Measurements from ENCODE around the gene CFAP46. TPM values are rescaled to one million over a fixed set of nuclear protein-coding genes. Genes with fewer than 3 reads are reported as not detected.
"Not testable (repeated sequence)": the region's sequence is repeated elsewhere in the genome, so short reads cannot be mapped to it uniquely, and the experiment has no call there.

Gene CFAP46
- total RNA-seq, 1 donor from 2014 or later = 0.41 TPM

DNA sequence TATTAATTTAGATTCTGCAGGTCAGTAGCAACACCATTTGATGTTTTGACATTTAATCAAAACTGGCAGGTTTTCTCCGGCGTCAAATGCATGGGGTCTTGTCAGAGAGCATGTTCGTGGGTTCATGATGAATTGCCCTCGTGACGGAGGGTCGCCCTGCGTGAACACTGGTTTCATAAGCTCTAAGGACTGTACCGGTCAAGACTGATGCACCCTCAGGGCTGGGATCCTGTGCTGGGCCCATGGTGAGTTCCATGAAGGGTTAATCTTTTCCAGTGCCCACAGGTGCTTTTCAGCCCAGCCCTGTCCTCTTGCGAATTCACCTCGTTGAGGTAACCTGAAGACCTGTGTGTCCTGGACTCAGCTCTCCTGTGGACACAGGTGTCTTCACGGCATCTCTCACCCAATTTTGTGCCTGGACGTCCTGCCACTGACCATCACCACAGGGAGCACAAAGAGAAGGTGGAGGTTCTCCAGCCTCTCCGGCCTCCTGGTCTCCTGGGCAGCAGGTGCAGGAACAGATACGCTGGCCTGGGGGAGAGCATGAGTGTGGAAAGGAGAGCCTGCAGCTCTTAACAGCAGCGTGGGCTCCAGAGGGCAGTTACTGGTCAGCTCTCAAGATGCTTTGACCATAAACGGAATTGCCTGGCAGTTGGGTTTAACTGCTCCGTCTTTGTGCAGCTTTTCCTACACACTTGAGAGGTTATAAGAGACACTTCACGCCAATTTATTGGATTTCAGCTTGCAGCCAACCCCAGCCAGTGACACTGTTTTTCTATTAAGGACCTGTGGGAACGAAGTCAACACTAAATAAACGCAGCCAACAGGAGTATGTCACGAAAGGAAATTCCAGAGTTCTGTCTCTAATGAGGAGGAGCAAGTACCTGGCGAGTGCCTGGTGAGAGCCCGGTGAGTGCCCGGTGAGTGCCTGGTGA is 37.4 kb upstream of the CFAP46 start:
- no peak for DNase-seq

DNA sequence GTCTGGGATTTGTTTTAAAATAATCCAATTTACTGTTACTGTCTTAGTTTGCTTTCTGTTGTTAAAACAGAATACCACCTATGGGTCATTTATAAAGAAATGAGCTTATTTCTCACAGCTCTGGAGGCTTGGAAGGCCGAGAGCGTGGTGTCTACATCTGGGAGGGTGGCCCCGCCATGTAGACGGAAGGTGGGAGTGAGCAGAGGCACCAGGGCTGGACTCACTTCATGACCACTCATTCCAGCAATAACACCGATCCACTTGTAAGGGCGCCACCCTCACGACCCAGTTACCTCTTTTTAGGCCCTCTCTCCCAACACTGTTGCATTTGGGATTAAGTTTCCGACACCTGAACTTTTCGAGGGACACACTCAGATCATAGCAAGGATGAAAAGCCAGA is 36.2 kb upstream of the CFAP46 start:
- DNase-seq = no peak

DNA sequence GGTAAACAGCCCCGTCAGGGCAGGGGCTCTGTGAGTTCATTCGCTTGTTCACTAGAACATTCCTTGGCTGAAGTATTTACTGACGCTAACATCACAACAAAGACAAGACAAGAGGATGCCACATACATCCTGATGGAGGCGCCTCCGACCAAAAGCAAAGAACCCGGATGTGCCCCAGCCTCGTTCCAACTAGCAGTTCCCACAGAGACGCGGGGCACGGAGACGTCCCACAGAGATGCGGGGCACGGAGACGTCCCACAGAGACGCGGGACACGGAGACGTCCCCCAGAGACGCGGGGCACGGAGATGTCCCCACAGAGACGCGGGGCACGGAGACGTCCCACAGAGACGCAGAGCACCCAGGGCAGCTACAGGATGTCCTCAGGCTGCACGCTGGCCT is 35.4 kb upstream of the CFAP46 start:
- no peak for DNase-seq

DNA sequence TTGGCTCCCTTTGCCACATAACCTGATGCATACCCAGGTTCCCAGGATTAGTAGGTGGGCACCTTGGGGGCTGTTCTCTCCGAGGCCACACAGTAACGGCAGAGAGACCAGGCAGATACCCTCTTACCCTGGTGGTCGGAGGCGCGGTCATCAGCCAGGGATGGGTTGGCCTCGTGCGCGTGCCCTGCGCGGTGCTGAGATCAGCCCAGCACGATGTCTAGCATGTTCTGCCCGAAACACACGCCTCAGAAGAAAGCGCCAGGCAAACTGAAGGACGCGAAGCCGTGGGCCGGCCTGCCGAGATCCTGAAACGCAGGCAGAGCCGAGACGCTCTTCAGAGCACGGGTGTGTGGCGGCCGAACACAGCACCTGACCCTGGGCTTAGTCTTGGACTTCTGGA is 34.7 kb upstream of the CFAP46 start:
- DNase-seq = no peak

DNA sequence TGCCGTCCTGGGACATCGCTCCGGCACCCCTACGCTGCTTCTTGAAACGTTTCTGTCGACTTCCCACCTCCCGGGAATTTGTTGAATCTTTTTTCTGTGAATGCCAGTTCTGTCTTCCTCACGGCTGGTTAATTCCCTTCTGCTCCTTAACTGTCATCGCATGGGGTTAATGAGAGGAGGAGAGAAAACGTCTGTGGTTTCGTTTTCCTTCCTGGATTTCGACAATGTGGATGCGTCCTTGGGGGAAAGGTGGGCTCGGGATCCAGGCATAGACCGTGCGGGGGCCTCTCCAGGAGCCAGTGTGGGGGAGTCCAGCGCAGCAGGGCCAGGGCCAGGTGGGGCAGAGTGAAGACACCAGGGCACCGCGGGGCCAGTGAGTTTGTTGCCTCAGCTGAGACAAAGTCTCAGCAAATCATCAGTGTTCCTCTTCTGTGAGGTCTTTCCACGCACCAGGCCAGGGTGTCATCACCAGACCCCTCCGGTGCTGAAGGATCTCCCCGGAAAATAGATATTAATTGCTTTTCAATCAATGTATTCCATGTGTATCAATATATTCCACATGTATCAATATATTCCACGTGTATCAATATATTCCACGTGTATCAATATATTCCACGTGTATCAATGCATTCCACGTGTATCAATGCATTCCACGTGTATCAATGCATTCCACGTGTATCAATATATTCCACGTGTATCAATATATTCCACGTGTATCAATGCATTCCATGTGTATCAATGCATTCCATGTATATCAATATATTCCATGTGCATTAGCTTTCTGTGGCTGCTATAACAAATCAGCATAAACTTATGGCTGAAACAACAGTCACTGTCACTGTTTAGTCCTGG is 33.7 kb upstream of the CFAP46 start:
- DNase-seq = no peak

DNA sequence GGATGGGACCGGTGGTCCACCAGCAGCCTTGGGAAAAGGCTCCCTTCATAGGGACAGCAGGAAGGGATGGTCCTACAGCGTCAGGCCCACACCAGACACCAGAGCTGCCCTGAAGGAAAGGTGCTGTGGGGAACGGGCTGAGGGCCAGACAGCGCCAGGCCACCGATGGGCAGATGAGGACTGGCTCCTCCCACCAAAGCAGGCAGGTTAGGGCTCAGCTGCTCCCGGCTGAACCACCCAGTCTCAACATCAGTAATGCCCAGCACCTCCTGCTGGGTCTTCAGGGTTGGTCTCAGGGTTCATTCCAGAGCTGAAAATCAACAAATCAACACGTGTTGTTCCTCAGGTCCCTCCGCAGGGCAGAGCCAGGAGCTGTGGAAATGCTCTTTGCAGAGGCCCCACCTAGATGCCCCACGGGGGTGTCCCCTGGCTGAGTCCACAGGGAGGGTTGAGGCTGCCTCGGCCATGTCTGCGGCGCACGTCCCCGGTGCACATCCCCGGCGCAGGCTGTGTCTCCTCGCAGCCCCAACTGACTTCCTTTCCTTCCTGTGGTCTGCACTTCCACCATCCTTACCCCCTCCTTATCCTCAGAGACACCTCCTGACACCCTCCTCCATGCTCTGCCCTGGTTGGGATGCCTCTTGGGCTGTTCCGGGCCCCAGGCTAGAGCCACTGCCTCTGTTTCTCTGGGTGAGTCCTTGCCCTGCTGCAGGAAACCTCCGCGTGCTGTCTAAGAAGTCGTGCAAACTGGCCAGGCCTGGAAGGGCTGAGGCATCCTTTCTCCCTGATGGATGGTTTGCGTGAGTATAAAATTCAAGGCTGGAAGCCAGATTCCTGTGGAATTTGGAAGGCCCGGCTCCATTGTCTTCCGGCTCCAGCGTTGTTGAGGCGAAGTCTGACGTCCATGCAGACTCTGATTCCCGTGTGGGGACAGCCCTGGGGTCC is 32.8 kb upstream of the CFAP46 start:
- DNase-seq = peak; percentile 44

DNA sequence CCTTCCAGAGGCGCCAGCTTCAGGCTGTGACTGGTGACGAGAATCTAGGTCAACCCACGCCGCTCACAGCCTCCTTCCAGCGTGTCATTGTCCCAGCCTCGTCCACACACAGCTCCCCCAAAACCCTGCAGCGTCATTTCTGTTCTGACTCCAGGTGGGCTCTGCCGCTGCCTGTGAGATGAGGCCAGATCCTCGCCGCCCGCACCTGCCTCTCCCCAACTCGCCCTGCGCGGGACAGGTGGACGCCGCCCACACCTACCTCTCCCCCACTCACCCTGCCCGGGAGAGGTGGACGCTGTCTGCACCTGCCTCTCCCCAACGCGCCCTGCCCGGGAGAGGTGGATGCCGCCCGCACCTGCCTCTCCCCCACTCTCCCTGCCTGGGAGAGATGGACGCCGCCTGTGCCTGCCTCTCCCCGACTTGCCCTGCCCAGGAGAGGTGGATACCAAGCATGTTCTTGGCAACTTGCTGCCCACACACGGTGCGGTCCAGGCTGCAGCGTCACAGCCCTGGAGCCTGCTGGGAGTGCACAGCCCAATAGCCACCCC is 32.0 kb upstream of the CFAP46 start:
- no peak for DNase-seq

DNA sequence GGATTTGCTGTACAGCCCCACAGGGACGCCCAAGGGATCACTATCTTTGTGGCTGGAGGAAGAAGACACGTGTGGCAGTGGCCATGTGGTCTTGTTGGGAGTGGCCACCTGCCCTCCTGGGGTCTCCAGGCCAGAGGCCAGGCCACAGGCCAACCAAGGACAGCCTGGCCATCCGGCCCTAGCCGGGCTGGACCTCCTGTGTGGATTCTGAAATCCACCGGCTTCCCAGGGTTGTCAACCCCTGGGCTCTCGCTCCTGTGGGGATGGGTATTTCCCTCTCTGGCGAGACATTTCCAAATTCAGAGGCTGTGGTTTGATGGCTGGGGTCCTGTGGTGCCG is 31.5 kb upstream of the CFAP46 start:
- no peak for DNase-seq

DNA sequence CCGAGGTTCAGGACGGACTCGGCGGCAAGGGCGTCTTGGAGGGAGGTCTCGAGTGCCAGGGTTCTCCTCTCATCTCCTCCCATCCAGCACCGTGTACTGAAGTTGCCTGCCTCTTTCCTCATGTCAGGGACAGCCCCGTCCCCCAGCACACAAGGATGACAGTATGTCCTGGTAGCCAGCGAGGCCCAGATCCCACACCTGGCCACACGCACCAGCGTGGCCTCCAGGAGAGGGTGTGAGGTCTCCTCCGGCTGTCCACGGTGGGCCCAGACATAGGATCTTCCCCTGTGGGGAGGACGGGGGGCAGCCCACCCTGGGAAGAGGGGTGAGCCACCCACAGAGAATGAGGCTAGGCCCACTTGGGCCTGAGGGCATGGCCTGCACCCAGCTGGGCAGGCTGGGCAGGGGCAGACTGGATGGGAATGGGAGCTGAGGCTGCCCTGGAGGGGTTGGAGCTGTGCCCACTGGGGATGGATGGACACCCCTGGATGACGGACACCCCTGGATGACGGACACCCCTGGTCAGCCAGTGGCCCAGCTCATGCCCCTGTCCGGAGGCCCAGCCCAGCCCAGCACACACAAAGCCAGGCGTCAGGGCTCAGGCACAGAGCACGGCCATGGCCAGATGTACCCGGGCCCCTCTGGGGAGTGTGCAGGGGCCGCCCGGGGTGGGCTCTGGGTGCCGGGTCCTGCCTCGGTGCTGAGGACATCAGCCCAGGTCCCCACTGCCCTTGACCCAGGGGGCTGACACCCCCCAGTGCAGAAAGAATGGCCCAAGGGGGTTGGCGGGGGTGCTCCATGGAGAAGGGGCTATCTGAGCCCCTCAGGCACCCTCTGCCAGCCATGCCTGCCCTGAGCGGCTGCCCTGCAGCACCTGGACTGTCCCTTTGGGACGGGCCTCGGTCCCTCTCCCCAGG is 30.9 kb upstream of the CFAP46 start:
- DNase-seq = no peak

DNA sequence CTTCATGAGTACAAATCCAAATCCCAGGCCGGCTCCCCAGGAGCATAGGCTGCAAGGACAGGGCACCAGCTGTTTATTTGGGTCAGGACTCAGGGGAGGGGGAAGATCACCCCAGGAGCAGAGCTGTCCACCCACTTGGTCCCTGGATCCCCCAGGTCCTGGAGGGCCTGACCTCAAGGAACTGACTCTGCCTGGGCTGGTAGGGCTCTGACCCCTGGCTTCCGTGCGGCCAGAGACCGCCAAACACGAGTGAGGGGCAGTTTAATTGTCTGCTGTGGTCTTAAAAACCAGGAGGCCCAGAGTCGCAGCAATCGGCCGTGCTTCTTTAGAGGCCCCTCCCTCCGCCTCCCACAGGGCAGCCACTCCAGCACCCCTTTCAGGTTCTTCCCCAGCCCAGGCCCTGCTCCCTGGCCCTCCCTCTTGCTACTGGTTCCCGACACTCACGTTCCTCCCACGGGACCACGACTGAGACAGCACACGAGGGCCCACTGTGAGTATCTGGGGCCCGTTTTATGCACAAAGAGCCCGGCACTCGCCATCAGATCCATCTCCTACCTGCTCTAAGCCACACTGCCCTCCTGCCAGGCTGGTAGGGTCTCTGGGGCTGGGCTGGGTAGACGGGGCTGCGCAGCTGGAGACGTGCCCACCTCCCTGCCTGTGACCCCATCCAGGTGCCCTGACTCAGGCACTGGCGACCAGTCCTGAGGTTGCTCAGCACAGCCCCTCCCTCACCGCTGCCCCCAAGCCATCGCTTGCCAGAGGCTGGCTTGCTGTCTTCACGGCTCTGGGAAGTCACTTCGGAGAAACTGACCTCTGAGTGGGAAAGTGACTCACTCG is 30.0 kb upstream of the CFAP46 start:
- no peak for DNase-seq

DNA sequence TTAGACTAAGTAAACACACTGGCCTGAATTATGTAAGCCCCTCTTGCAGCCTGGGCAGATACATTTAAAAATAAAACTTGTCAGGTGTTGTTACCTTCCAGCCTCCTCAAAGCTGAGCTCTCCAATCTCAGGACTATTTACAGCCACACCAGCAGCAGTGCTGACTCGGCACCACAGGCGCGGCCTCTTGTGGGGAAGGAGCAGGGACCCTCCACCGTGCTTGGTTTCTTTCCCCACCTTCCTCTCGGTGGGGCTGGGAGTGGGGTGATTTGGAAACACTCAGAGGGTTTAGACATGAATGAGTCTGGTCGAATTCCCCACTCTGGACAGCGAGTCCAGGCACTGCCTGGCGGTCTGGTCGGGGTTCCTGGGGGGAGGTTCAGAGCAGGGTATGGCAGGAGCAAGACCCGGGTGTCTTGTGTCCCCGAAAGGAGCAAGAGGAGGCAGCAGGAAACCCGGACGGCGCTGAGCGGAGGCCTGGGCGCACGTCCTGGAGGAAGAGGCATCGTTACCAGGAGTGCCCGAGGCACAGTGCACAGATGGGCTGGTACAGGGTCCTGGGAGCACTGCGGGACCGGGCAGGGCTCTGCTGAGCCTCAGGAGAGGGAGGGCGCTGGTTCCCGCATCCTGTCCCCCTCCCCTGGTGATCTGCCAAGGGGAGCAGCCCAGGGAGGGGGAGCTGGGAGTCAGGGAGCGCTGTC is 29.2 kb upstream of the CFAP46 start:
- no peak for DNase-seq

DNA sequence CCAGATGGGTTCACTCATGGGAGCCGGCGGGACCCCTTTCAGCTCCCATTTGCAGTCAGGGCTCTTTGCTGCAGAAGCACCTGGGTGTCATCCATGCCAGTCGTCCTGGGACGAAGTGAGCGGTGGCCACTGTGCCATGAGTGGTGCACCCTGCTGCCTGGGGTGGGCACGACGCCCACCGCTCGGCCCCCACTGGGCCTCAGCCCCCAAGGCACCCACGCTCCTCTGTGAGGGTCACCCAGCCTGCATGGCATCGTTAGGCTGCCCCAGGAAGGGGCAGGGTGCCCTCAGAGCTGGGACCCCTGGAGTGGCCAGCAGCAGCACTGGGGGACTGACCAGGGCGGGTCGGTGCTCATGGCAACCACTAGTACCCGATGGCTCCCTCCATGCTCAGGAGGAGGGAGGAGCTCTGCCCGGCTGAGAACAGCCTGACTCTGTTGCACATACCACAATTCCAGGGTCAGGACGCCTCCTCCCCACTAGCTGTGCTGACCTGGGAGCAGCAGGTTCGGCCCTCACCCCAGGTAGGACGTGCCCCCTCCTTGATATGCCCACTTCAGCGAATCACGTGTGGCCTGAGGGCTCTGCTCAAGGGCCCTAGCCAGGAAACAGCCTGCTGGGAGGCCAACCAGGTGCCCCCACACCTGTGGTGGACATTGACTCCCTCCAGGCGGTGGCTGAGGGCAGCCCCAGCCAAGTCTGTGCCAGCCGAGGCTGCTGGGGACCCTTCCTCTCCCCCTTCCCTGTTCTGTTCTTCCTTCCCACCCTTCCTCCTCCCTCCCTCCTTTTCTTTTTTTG is 28.5 kb upstream of the CFAP46 start:
- DNase-seq = no peak

DNA sequence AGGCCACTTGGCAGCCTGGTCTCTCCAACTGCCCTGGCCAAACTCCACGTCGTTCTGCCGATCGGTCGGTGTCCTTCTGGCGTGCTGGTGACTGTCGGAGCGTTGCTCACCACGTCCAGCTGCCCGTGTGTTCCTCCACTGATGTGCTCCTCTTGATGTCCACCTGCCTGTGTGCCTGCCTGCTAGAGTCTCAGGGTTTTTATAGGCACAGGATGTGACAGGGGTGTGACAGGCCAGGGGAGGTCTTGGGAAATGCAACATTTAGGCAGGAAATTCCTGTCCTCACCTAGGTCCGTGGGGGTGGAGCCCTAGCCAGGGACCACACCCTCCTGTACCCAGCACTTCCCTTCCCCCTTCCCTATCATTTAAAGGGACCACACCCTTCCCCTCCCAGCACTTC is 25.2 kb upstream of the CFAP46 start:
- DNase-seq = no peak

DNA sequence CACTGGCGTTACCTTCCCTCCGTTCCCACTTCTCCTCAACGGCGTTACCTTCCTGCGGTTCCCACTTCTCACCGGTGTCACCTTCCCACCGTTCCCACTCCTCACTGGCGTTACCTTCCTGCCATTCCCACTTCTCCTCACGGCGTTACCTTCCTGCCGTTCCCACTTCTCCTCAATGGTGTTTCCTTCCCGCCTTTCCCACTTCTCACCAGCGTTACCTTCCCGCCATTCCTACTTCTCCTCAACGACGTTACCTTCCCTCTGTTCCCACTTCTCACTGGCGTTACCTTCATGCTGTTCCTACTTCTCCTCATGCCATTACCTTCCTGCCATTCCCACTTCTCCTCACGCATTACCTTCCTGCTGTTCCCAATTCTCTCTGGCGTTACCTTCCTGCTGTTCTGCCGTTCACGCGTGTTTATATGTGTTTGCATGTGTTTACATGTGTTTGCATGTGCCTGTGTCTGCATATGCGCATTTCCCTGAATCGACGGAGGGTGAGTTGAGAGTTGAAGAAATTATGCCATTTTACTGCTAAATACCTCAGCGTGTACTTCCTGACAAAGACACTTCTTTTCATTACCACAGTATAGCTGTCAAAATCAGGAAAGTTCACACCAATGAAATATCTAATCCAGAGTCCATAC is 23.2 kb upstream of the CFAP46 start:
- no peak for DNase-seq

DNA sequence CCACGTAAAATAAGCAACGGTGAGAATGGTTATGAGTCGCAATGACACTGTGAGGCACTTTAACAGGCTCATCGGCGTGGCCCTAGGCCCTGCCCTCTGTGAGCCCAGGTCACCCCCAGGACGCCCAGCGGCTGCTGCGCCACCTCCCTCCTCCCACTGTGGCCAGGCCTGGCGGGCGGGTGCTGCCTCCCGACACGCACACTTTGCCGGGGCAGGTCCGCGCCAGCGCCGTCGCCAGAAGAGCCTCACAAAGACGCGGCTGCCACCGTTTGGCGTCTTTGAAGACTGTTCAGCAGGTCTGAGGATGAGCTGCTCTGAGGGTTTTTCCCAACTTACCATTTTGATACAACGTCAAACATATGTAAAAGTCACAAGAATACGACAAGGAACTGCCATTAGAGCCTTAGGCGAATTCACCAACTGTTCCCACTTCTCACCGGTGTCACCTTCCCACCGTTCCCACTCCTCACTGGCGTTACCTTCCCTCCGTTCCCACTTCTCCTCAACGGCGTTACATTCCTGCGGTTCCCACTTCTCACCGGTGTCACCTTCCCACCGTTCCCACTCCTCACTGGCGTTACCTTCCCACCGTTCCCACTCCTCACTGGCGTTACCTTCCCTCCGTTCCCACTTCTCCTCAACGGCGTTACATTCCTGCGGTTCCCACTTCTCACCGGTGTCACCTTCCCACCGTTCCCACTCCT is 22.5 kb upstream of the CFAP46 start:
- DNase-seq = not testable (repeated sequence)

DNA sequence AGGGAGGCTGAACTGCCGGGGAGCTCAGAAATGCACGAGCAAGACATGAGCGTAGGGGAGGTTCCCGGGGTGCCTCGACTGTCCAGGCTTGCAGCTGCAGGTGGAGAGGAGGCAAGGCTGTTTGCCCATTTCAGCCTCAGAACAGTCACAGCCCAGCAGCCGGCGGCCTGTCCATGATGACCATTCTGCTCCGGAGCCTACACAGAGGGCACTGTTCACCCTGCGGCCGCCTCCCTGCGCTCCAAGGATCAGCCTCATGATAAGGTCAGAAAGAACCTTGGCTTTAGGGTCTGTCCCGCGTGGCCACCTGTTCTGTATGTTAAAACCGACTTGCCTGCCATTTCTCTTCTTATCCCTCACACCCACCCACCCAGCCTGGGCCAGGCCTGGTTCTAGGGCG is 21.9 kb upstream of the CFAP46 start:
- DNase-seq = no peak

DNA sequence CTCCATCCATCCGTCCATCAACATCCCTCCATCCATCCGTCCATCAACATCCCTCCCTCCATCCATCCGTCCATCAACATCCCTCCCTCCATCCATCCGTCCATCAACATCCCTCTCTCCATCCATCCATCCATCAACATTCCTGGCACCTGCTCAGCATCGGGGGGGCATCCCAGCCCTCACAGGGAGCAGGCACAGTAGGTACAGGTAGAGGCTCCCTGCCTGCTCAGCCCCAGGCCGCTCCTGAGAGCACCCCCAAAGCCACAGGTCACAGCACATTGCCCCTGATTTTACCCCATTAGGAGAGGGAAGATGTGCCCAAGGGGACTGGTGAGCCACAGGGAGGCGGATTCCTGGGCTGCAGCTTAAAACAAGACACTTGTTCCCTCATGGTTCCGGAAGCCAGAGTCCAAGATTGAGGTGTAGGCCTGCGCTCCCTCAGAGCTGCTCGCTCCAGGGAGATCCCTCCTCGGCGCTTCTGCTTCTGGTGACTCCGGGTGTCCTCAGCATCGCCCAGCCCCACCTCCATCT is 21.1 kb upstream of the CFAP46 start:
- no peak for DNase-seq
